ENCODE results near the gene MSH6. TPM values are rescaled to one million over a fixed set of nuclear protein-coding genes. Genes with fewer than 3 reads are reported as not detected.

The MSH6 gene
- total and polyA plus RNA-seq, 2 of the 13 experiments (the other 11 are each of a cell fraction or from before 2014, with no cell fraction given), result 20.8 to 113 TPM

- TF ChIP-seq SNAI1 (CRISPR knock-in tag; IDR thresholded peaks at IDR 0.05; ENCODE audit: borderline replicate concordance), result no peak
- TF ChIP-seq REXO4 (CRISPR knock-in tag; IDR thresholded peaks at IDR 0.05; ENCODE audit: borderline replicate concordance), result no peak
- TF ChIP-seq ZFP36 (IDR thresholded peaks at IDR 0.05; ENCODE audit: borderline replicate concordance, low read depth, low read length, partially characterized antibody), result no peak
- TF ChIP-seq ARID3A (IDR thresholded peaks at IDR 0.05; ENCODE audit: low read depth, low read length), result no peak
- TF ChIP-seq RELA (CRISPR knock-in tag; IDR thresholded peaks at IDR 0.05), result no peak
- no peak for TF ChIP-seq CBFB (CRISPR knock-in tag; IDR thresholded peaks at IDR 0.05)
- peak; percentile 46; the same call in 1 of the 2 replicates for TF ChIP-seq POGK (CRISPR knock-in tag; conservative IDR thresholded peaks at IDR 0.05)
- TF ChIP-seq ZNF652 (CRISPR knock-in tag; IDR thresholded peaks at IDR 0.05; ENCODE audit: borderline replicate concordance, low read depth), result no peak
- no peak for TF ChIP-seq ZXDC (CRISPR knock-in tag; IDR thresholded peaks at IDR 0.05)
- TF ChIP-seq ELF4 (CRISPR knock-in tag; IDR thresholded peaks at IDR 0.05; ENCODE audit: borderline replicate concordance), result no peak
- TF ChIP-seq, protein P1, sequence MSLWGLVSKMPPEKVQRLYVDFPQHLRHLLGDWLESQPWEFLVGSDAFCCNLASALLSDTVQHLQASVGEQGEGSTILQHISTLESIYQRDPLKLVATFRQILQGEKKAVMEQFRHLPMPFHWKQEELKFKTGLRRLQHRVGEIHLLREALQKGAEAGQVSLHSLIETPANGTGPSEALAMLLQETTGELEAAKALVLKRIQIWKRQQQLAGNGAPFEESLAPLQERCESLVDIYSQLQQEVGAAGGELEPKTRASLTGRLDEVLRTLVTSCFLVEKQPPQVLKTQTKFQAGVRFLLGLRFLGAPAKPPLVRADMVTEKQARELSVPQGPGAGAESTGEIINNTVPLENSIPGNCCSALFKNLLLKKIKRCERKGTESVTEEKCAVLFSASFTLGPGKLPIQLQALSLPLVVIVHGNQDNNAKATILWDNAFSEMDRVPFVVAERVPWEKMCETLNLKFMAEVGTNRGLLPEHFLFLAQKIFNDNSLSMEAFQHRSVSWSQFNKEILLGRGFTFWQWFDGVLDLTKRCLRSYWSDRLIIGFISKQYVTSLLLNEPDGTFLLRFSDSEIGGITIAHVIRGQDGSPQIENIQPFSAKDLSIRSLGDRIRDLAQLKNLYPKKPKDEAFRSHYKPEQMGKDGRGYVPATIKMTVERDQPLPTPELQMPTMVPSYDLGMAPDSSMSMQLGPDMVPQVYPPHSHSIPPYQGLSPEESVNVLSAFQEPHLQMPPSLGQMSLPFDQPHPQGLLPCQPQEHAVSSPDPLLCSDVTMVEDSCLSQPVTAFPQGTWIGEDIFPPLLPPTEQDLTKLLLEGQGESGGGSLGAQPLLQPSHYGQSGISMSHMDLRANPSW (CRISPR knock-in tag; IDR thresholded peaks at IDR 0.05; ENCODE audit: borderline replicate concordance), result no peak
- TF ChIP-seq ZNF180 (CRISPR knock-in tag; IDR thresholded peaks at IDR 0.05; ENCODE audit: borderline replicate concordance, low read depth), result no peak
- TF ChIP-seq STAG1 (CRISPR knock-in tag; IDR thresholded peaks at IDR 0.05), result peak; percentile 99
- no peak for TF ChIP-seq SOX6 (IDR thresholded peaks at IDR 0.05)
- peak; percentile 59 for TF ChIP-seq SOX6 (CRISPR knock-in tag; IDR thresholded peaks at IDR 0.05)
- TF ChIP-seq, protein P2, sequence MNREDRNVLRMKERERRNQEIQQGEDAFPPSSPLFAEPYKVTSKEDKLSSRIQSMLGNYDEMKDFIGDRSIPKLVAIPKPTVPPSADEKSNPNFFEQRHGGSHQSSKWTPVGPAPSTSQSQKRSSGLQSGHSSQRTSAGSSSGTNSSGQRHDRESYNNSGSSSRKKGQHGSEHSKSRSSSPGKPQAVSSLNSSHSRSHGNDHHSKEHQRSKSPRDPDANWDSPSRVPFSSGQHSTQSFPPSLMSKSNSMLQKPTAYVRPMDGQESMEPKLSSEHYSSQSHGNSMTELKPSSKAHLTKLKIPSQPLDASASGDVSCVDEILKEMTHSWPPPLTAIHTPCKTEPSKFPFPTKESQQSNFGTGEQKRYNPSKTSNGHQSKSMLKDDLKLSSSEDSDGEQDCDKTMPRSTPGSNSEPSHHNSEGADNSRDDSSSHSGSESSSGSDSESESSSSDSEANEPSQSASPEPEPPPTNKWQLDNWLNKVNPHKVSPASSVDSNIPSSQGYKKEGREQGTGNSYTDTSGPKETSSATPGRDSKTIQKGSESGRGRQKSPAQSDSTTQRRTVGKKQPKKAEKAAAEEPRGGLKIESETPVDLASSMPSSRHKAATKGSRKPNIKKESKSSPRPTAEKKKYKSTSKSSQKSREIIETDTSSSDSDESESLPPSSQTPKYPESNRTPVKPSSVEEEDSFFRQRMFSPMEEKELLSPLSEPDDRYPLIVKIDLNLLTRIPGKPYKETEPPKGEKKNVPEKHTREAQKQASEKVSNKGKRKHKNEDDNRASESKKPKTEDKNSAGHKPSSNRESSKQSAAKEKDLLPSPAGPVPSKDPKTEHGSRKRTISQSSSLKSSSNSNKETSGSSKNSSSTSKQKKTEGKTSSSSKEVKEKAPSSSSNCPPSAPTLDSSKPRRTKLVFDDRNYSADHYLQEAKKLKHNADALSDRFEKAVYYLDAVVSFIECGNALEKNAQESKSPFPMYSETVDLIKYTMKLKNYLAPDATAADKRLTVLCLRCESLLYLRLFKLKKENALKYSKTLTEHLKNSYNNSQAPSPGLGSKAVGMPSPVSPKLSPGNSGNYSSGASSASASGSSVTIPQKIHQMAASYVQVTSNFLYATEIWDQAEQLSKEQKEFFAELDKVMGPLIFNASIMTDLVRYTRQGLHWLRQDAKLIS (CRISPR knock-in tag; IDR thresholded peaks at IDR 0.05), result no peak
Observed at GRCh38 chr2:47767880-47768609, 14.9 kb upstream of the MSH6 start (continued).
